HG03565 (cell line): ENCODE measurements around the gene SERGEF.

Experiments
- ATAC-seq: cut with Tn5 transposase; IDR thresholded peaks from one replicate; pipeline ENCODE4 v1.9.1; 2021; ENCODE audit warnings: mild to moderate bottlenecking, moderate library complexity; ENCODE audit not compliant: unreplicated experiment

Gene SERGEF

DNA sequence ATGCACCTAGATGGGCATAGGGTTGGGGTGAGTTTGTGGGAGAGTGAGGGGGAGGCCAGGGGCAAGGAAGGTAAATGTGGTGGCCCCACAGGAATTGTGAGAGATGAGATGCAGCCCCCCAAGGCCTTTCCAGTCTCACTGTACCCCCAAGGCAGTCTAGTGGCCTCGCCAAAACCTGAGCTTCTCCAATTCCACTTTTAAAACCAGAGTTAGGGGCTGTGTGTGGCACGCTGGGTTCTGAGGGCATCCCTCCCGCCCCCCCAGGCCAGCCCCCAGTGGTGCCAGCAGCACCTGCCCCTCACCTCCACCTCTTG lies 237.9 kb downstream of the SERGEF start:
- no peak for ATAC-seq

DNA sequence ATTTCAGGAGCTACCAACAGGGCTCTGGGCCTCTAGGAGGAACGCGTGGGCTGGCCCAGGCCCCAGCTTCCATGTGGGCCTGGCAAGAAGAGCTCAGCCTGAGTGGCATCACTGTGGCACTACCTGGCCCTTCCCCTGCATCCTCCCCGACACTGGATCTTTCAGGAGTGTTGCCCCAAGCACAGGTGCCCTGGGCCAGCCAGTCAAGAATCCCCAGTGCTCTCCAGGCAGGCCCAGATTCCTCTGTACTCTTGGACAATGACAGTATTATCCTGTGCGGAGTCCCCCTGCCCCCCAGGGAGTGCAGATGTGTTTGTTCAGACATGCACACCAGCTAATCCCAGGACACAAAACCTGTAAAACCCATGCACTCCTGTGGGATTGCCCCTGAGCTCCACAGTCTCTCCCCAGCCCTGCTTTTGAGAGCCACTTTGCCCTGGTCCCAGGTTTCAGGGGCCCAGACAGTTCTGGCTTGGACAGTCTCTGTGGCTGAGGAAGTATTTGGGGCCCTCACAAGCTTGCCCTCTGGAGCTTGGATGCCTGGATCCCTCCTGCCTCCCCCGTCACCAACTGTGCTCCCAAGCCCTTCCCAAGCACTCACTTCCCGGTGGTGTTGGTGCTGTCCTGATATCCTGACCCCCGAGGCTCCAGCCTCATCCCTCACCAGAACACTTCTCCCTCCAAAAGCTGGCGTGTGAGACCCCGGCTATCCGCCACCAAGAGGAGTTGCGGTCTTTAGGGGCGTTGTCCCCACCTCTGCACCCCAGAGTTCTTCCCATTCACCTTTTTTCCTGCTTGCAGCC lies 238.4 kb downstream of the SERGEF start:
- ATAC-seq: no peak

DNA sequence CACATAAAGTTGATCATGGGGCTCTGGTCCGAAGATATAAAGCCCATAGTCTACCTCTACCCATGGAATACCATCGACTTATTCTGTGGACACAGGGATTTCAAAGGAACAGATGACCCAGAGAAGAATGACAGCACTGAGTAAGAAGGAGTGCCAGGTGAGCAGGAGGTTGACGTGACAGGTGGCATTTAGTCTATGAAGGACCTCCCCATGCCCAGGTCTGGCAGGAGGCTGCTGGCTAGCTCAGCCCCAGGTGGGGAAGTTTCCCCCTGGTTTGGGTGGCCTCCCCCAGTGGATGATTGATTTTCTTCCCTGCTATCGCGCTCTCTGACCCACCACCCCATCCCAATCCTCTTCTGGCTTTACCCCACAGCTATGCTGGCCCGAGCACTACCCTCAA lies 239.2 kb downstream of the SERGEF start:
- no peak for ATAC-seq

DNA sequence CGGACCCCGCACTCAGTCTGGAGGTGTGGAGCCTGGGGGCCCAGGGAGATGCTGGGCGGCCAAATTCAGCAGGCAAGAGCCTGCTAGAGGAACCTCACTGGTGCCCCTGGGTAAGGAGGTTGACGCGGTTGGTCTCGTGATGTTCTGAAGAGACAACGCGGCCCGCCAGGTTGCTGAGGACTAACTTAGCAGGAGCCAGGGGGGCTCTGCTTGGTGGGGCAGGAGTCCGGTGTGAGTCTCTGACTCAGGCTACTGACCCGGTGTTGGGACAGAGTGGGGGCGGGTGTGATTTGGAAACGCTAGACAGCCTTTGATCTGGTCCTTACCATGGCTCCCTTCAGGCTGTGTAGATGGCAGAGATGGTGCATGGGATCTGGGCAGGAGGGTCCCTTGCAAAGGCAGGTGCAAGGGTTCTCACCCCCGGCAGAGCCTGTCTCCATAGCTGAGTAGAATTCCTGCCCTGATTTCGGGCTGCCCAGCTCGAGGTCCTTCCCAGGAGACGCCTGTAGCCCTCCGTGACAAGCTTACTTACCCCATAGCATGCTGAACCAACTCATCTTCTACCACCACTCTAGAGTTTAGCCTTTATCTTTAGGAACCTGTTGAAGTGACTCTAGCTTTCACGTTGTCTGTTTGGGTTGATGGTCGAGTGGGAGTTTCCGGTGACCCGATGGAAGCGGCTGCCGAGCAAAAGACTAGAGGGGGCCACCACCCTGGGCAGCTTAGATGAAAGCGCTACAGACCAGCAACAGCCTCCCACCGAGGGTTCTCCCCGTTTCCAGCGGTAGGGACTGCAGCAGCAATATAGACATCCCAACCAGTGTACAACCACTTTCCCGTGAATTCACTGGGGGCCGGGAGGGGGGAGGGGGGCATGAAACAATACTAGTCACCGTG lies 239.9 kb downstream of the SERGEF start:
- ATAC-seq: no peak

DNA sequence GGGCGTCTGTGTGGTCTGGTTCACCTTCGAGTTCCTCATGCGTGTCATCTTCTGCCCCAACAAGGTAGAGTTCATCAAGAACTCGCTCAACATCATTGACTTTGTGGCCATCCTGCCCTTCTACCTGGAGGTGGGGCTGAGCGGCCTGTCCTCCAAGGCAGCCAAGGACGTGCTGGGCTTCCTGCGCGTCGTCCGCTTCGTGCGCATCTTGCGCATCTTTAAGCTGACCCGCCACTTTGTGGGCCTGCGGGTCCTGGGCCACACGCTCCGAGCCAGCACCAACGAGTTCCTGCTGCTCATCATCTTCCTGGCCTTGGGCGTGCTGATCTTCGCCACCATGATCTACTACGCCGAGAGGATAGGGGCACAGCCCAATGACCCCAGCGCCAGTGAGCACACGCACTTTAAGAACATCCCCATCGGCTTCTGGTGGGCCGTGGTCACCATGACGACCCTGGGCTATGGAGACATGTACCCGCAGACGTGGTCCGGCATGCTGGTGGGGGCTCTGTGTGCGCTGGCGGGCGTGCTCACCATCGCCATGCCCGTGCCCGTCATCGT lies 240.9 kb downstream of the SERGEF start:
- no peak for ATAC-seq

DNA sequence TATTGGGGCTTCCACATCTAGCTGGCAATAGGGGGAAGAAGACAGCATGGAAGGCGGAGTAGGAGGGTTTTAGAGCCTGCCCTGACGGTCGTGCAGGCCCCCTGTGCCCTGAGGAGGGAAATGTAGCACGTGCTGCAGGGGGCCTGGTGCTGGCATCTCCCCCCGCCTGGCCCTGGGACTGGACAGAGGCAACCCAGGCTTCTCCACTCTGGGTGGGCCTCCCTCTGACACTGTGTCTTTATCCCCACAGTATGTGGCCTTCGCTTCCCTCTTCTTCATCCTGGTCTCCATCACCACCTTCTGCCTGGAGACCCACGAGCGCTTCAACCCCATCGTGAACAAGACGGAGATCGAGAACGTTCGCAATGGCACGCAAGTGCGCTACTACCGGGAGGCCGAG lies 241.4 kb downstream of the SERGEF start:
- ATAC-seq: no peak

DNA sequence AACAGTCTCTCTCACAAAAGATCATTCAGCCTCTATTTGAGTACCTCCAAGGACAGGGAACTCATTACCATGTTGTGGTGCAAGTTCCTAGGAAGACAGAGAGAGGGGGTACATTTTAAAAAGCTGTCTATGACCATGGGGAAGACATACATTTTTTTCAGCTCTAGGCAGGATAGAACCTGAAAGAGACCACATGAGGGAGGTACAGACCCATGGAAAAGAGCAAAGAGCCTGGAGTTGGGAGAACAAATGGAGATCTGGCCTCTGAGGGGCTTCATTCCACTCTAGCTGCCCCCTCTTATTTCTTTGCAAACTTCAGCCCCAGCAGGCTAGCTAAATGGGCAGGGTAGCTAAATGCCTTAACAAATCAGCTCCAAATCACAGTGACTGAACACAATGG lies 241.9 kb downstream of the SERGEF start:
- ATAC-seq: no peak

DNA sequence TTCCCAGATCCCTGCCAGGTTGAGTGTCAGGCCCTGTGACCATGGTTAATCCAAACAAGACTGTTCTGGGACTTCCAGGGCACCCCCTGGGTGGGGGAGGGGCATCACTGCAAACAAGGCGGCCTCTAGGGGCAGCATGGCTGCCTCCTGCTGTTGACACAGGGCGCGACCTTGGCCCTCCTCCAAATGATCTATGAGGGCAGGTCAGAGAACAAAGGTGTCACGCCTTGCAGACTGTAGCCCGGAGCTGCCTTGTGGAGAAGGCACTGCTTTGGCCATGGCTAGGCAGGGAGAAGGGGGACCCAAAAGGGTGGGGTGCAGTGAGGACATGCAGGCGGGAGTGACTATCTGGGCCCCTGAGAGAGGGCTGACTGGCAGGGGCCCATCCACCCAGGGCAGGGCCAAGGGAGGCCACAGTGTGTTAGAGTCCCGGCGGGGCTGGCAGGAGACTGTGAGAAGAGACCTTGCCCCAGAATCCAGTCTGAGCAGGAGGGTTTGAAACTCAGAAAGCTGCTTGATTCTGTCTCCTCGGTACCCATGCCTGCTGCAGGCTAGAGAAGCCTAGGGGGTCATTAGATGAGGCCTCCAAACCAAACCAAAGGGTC lies 242.7 kb downstream of the SERGEF start:
- ATAC-seq: no peak

DNA sequence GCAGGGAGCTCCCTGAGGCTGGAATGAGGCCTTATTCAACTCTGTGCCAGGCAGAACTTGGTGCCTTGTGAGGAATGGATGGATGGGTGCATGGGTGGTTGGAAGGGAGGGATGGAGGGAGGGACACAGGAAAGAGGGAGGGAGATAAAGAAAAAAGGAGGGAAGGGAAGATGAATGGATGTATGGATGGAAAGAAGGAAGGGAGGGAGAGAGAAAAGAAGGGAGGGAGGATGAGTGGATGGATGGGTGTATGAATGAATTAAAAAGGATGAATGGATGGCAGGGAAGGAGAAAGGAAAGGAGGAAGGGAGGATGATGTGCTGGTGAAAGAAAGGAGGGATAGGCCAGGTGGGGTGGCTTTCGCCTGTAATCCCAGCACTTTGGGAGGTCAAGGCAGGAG lies 243.6 kb downstream of the SERGEF start:
- no peak for ATAC-seq

DNA sequence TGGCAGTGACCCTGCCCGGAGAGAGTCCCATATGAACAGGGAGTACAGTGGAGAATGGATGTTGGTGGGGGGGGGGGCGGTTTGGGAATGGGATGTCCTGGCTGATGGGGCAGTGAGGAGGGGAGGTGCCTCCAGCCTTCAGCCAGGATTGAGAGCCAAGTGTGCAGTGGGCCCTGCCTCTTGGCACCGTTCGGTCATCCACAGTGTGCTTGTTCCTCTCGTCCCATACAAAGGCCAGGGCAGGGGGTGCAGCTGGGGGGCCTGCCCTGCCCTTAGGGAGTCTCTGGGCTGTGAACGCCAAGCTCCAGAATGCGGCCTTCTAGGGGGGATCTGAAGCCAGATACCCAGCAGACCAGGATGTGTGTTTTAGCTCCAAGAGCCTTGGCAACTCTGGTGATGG lies 244.3 kb downstream of the SERGEF start:
- no peak for ATAC-seq

DNA sequence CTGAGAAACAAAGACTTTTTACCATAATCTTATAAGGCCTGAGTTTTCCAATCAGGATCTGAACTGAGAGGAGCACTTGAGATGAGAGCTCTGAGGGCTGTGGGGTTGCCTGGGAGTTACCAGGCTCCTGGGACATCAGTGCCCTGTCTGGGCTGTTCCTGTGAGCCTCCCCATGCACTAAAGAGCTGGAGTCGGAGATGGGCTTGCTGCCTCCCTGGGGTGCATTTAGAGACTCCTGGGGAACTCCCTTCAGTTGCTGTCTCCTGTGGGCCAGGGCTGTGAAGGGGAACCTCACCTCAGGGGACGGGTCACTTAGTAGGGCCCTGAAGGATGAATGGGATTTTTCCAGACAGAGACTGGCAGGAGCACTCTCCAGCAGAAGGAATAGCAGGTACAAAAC lies 244.9 kb downstream of the SERGEF start:
- ATAC-seq: no peak

DNA sequence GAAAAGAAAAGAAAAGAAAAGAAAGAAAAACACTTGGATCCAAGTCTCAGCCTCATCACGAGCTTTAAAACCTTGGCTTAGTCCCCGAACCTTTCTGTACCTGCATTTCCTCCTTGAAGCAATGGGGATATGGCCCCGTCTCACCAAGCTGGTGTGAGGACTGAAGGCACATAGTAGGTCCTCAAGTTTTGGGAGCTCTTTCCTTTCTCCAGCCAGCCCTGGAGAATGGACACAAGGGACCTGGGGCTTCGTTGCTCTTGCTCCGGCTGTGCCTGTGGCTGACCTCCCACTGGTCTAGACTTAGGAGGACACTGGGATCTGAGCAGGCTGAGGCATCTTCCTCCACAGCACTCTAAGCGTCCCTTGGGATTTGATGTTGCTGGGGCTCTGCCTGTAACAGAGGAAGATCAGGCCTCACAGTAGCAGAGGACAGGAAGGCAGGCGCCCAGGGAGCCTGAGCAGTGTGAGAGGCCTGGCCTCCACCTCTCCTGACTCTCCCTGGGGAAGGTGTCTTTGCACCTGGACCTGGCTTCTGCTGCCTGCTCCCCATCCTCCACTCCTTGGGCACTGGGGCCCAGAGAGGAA lies 245.5 kb downstream of the SERGEF start:
- no peak for ATAC-seq

DNA sequence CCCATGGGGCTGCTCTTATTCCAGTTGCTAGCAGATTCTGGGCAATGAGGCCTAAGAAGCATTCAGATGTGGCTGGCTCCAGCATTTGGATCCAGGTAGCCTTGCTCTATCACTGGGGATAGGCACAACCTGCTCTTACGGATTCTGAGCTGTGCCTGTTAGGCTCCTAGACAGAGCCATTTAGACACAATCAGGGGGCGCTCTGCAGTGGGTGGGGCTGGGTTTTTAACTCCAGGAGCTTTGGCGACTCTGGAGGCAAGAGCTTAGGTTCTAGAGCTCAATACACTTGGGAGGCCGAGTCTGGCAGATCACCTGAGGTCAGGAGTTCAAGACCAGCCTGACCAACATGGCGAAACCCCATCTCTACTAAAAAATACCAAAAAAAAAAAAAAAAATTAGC lies 246.3 kb downstream of the SERGEF start:
- ATAC-seq: no peak

DNA sequence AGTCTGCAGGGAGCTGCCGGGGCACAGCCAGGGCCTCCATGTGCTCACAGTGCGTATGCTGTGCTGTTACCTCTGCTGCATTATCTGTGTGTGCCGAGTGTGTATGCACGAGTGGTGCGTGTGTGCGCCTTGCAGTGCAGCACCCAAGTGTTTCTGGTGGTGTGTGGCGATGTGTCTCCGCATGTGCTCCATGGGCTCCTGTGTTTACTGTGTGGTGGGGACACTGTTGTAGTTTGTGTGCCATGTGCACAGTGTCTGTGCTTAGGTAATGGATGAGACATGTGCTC lies 246.8 kb downstream of the SERGEF start:
- ATAC-seq: no peak

DNA sequence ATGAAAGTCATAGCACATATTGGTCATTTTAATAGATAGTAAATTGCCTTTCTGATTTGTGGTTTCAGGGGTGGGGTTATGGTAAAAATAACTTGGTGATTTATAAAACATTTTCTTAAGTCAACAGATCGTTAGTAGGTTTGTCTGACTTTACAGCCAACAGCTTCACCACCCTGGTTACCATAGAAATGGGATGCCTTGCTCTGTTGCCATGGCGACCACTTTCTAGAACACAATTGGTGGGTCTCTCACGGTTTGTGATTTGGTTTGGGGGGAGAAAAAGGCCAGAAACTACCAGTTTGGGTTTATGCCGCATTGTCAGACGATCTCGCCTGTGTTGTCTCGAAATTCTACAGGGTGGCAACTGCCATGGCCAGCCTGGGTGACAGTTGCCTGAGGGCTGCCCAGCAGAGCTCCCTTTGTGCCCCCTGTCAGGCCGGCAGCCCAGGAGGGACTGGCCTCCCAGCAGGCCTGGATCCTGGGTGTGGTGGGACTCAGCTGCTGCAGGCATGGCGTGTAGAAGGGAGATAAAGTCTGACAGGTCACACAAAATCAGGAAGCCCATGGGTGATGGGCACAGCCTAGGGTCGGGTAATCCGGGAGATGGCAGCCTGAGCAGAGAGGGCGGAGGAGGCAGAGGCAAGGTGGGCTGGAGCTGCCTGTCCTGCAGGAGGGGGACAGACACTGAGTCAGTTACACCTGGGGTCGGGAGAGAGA lies 247.3 kb downstream of the SERGEF start:
- ATAC-seq: no peak

DNA sequence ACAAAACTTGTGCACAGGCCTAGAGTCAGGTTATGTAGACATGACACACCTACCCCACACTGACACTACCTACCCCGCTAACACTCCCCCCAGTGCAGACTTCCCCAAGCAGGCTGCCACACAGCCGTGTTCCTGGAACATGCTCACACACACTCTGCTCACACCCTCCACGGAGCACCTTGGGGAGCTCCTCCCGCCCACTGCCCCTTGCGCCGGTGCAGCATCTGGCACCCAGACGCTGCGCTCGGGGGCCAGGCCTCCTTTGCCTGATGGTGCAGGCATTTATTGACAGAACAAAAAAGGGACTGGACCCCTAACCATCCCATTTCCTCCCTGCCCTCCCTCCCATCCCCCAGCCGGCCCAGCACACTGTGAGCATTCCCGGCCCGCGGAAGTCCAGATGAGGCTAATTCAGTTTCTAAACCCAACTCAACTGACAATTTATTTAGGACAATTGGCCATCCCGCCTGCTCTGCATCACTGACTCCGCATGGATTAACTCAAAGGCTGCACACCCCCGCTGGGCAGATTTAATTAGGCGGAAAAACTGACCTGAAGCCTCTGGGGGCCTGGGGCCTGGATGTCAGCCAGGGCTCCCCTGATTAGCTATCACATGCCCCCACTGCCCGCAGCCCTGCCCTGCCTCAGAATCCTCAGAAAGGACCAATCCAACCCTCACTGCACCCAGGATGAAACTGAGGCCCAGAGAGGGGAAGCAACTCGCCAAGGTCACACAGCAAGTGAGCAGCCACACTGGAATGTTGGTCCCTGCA lies 248.2 kb downstream of the SERGEF start:
- ATAC-seq: no peak

DNA sequence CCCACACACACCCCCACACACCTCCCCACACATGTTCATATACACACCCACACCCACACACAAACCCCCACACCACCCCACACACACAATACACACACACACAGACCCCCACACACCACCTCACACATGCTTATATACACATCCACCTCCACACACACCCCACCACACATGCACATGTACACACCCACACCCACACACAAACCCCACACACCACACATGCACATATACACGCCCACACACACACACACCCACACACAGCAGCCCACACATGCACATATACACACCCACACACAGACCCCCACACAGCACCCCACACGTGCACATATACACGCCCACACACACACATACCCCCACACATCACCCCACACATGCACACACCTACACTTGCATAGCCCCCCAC lies 249.1 kb downstream of the SERGEF start:
- no peak for ATAC-seq

DNA sequence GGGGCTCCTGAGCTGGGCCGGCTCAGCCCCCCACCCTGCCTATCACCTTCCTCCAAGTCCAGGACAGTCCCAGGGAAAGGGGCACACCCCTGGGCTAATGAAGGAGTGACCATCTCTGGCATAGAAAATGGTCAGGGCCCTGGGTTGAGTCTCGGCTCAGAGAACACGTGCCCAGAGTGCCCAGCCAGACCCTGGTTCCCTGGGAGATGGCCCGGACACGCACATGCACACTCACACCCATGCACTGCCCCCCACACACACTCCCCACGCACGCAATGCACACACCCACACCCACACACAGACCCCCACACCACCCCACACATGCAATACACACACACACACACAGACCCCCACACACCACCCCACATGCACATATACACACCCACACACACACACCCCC lies 249.6 kb downstream of the SERGEF start:
- no peak for ATAC-seq

DNA sequence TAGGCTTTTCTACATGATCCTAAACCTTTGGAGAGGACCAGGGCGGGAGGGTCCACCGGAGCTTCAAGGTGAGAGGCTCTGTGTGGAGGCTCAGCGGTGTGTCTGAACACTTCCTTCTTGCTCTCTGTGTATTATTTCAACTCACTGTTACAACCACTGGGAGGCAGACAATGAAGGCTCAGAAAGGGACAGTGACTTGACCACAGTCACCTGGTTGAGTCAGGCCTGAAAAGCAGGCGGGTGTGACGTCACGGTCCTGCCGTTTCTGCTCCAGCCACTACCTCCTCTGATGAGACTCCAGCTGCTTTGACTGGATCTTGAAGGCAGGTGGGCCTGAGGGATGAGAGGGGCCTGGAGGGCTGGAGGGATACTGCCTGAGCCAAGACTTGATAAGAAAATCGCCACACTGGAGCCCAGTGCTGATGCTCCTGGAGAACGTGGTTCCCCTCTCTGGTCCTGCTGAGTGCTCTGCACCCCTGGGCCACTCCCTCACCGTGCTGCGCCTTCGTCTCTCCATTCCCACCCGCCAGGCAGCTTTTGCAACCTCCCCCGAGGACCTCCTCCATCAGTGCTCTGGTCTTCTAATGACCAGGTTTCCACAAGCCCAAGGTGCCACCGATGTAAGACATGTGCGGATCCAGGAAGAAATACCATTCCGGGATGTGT lies 250.4 kb downstream of the SERGEF start:
- ATAC-seq: peak; percentile 37
